Subcutaneous adipose tissue (tissue), 4 donors: ENCODE data around the gene P4HA2. TPM values are rescaled to one million over a fixed set of nuclear protein-coding genes. Genes with fewer than 3 reads are reported as not detected.

Experiments used
- CTCF ChIP-seq: fragments of 450-650 bp; IDR thresholded peaks from one replicate; pipeline ENCODE4 v1.5.1; 2016; ENCODE audit warnings: low read depth, mild to moderate bottlenecking, control low read depth, antibody characterized with exemption, moderate library complexity
- total RNA-seq, 4 donors: library from RNA; depleted of rRNA; stranded (reverse); fragments of >200 nt; gene quantifications; one replicate each; pipeline ENCODE4 v1.1.0, GENCODE V29; 2016

Gene P4HA2
- 10 to 100 TPM in 3 of 4 donors, 1 to 10 TPM in 1; 6.8 to 15.0 (median 14.0) TPM for total RNA-seq

GRCh38 chr5:132227485-132228240, at the start of gene P4HA2:
Gene P4HA2 (minus strand): TSS chr5:132227853. CDS start chr5:132218626, 9,227 bp downstream.
- TF ChIP-seq CTCF: no peak

GRCh38 chr5:132277256-132277655, 49.6 kb upstream of the P4HA2 start:
- no peak for TF ChIP-seq CTCF

- no peak for TF ChIP-seq CTCF
Measured at GRCh38 chr5:132275367-132276220, 47.9 kb upstream of the P4HA2 start.

- no peak for TF ChIP-seq CTCF
Measured at GRCh38 chr5:132274050-132274792, 46.6 kb upstream of the P4HA2 start.

- no peak for TF ChIP-seq CTCF
Measured at GRCh38 chr5:132273631-132274030, 46.0 kb upstream of the P4HA2 start.

- TF ChIP-seq CTCF: no peak
Measured at GRCh38 chr5:132272311-132273210, 44.9 kb upstream of the P4HA2 start.
